ENCODE measurements around the gene FALEC. TPM values are rescaled to one million over a fixed set of nuclear protein-coding genes. Genes with fewer than 3 reads are reported as not detected.
A peak's percentile ranks its signal among the peaks of the same experiment; 100 is the strongest.
"Not testable (repeated sequence)": the region's sequence is repeated elsewhere in the genome, so short reads cannot be mapped to it uniquely, and the experiment has no call there.

The FALEC gene
- total RNA-seq, 1 donor from 2014 or later = 1.2 TPM

DNA sequence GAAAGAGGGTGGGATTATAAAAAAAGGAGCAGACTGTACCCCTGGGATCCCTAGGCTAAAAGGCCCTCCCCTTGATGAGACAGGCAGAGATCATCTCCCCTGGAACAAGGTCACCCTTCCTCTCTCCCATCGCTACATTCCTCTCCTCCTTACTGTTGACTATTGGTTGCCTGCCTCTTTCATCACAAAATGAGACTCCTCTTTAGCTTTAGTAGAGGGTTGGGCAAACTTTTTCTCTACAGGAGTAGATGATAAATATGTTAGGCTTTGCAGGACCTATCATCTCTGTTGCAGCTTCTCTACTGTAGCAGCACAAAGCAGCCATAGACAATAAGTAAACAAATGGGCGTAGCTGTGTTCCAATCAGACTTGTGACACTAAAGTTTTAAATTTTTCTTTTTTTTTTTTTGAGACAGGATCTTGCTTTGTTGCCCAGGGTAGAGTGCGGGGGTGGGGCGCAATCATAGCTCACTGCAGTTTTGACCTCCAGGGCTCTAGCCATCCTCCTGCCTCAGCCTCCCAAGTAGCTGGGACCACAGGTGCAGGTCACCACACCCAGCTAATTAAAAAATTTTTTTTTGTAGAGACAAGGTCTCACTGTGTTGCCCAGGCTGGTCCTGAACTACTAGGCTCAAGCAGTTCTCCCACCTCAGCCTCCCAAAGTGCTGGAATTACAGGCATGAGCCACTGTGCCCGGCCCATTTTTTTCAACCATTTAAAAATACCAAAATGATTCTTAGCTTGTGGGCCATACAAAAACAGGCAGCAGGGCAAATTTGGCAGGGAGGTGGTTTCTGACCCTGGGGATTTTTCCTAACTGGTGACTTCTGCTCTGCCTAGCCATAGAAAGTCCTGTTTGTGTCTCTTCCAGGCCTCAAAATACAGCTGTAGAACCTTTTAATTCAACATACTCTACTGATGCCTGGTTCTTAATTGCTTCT, 48.8 kb downstream of the FALEC start:
- Mint-ChIP-seq H3K4me1 (ENCODE audit: unreplicated experiment) (peaks cover 66% of the 10 kb centered on the region), H3K4me3 (ENCODE audit: unreplicated experiment) (peak overlapping the region; percentile 49), H3K27me3 (ENCODE audit: unreplicated experiment) (peaks cover 14% of the 10 kb centered on the region), H3K36me3 (ENCODE audit: low read depth, unreplicated experiment) (peaks cover 4% of the 10 kb centered on the region), H3K9me3 (ENCODE audit: unreplicated experiment) (no peaks in the 10 kb centered on the region), H3K27ac (ENCODE audit: unreplicated experiment) (peak overlapping the region; percentile 77)
- no peak for DNase-seq (ENCODE audit: low spot score)
- TF ChIP-seq, protein P1, sequence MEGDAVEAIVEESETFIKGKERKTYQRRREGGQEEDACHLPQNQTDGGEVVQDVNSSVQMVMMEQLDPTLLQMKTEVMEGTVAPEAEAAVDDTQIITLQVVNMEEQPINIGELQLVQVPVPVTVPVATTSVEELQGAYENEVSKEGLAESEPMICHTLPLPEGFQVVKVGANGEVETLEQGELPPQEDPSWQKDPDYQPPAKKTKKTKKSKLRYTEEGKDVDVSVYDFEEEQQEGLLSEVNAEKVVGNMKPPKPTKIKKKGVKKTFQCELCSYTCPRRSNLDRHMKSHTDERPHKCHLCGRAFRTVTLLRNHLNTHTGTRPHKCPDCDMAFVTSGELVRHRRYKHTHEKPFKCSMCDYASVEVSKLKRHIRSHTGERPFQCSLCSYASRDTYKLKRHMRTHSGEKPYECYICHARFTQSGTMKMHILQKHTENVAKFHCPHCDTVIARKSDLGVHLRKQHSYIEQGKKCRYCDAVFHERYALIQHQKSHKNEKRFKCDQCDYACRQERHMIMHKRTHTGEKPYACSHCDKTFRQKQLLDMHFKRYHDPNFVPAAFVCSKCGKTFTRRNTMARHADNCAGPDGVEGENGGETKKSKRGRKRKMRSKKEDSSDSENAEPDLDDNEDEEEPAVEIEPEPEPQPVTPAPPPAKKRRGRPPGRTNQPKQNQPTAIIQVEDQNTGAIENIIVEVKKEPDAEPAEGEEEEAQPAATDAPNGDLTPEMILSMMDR (IDR thresholded peaks at IDR 0.05; ENCODE audit: unreplicated experiment) = no peak

GRCh38 chr1:150565240-150565991, 49.9 kb downstream of the FALEC start:
- H3K27me3 Mint-ChIP-seq (ENCODE audit: unreplicated experiment) = peaks cover 20% of the 10 kb centered on the region
- H3K27ac Mint-ChIP-seq (ENCODE audit: unreplicated experiment) = peak overlapping the region; percentile 77
- H3K9me3 Mint-ChIP-seq (ENCODE audit: unreplicated experiment); DNase-seq (ENCODE audit: low spot score): not testable (repeated sequence)
- H3K4me3 Mint-ChIP-seq (ENCODE audit: unreplicated experiment) = peak overlapping the region; percentile 59
- H3K4me1 Mint-ChIP-seq (ENCODE audit: unreplicated experiment) = peaks cover 67% of the 10 kb centered on the region
- H3K36me3 Mint-ChIP-seq (ENCODE audit: low read depth, unreplicated experiment) = peaks cover 12% of the 10 kb centered on the region

- Mint-ChIP-seq H3K27ac (ENCODE audit: unreplicated experiment) (peak overlapping the region; percentile 98), H3K4me3 (ENCODE audit: unreplicated experiment) (peak overlapping the region; percentile 65), H3K9me3 (ENCODE audit: unreplicated experiment) (no peaks in the 10 kb centered on the region), H3K4me1 (ENCODE audit: unreplicated experiment) (peaks cover 60% of the 10 kb centered on the region), H3K27me3 (ENCODE audit: unreplicated experiment) (peaks cover 19% of the 10 kb centered on the region), H3K36me3 (ENCODE audit: low read depth, unreplicated experiment) (peaks cover 12% of the 10 kb centered on the region)
- no peak for DNase-seq (ENCODE audit: low spot score)
- TF ChIP-seq, protein P1 (IDR thresholded peaks at IDR 0.05; ENCODE audit: unreplicated experiment) = no peak
Observed at GRCh38 chr1:150566589-150567340, 51.2 kb downstream of the FALEC start.

- Mint-ChIP-seq H3K4me1 (ENCODE audit: unreplicated experiment) (peaks cover 57% of the 10 kb centered on the region), H3K36me3 (ENCODE audit: low read depth, unreplicated experiment) (peaks cover 12% of the 10 kb centered on the region), H3K4me3 (ENCODE audit: unreplicated experiment) (peak overlapping the region; percentile 65), H3K27ac (ENCODE audit: unreplicated experiment) (peak overlapping the region; percentile 98), H3K27me3 (ENCODE audit: unreplicated experiment) (peaks cover 17% of the 10 kb centered on the region), H3K9me3 (ENCODE audit: unreplicated experiment) (no peaks in the 10 kb centered on the region)
- DNase-seq (ENCODE audit: low spot score) = no peak
- TF ChIP-seq, protein P1 (IDR thresholded peaks at IDR 0.05; ENCODE audit: unreplicated experiment) = no peak
Observed at GRCh38 chr1:150567341-150567716, 51.8 kb downstream of the FALEC start.
